Measurements from ENCODE around the gene CAND2.
A peak's percentile ranks its signal among the peaks of the same experiment; 100 is the strongest.

CAND2 gene

DNA sequence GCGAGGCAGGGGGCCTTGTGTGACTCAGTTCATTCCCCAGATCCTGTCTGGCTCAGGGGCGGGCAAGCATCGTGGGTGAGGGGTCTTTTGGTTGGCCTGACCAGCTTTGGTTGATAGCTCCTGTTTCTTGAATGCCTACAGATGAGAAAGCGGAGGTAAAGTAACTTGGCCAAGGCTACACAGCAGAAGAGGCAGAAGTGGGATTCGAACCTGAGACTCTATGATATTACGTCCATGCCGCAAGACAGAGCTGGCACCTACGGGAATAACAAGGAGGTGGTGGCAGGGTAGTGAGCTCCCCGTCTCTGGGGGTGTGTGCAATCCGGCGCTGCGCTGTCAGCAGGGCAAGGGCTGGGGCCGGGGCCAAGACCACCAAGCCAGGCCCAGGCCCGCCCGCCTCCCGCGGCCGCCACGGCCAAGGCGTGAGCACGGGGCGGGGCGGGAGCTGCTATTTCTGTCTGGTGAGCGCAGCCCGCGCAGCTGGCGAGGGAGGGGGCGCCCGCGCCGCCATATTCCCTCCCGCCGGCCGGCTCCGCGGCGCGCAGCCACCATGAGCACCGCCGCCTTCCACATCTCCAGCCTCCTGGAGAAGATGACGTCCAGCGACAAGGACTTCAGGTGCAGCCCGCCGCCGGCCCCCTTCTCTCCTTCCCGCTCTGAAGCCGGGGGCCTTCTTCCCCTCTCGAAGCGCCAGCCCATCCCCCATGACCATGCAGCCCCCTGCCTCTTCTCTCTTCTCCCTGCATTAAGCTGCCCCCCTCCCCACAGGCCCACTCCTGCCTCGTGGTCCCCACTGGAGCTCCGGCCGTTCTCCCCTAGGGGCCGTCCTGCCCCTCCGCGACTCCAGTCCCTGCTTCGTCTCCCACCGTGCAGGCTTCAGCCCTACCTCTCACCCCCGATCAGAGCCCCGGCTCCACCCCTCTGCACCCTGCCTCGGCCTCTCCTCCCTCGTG, at the start of gene CAND2:
Gene CAND2, plus strand, starts transcription at position 510 of the 953 bp plus-strand sequence. Its CDS starts 41 bp downstream, at position 551.
- FAIRE-seq: no peak
- TF ChIP-seq POLR2A (IDR thresholded peaks at IDR 0.05; ENCODE audit: low read depth, low read length): no peak
- peak; percentile 39 for DNase-seq (ENCODE audit: insufficient read length, low spot score)

DNA sequence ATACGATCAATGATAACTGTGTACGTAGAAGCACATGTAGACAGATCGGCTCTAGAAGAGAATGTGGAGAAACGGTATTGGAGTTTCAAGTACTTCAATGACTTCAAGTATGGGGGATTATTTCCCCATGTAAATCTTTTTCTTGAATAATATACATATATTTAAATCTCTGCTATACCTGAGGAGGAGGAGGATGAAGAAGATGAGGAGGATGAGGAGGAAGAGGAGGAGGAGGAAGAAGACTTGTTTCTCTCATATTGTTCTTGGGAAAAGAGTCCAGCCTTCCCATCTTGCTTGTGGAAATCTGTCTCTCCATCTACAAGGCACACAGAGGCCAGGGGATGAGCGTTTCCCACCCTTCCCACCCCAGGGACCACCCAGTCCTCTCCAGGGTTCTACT, 48.0 kb upstream of the CAND2 start:
- DNase-seq (ENCODE audit: insufficient read length, low spot score) (no peak), FAIRE-seq (no peak)
- TF ChIP-seq POLR2A (IDR thresholded peaks at IDR 0.05; ENCODE audit: low read depth, low read length): no peak

DNA sequence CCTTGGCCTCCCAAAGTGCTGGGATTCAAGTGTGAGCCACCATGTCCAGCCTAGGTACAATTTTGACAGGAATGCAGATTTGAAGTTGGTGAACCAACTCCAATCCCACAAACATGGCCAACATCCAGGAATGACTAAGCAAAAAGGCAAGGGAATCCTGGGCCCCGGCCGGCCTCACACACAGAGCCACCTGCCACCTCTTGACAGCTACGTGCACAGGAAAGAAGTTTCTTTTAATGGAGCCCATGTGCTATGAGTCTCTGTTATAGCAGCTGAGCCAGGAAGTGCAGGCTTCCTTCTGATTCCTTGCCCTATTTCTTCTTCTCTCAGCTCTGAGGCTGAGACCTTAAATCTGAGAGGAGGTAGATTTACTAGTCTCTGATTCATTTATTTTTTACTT, 46.3 kb upstream of the CAND2 start:
- TF ChIP-seq POLR2A (IDR thresholded peaks at IDR 0.05; ENCODE audit: low read depth, low read length): no peak
- FAIRE-seq (peak; percentile 65), DNase-seq (ENCODE audit: insufficient read length, low spot score) (peak; percentile 47)

DNA sequence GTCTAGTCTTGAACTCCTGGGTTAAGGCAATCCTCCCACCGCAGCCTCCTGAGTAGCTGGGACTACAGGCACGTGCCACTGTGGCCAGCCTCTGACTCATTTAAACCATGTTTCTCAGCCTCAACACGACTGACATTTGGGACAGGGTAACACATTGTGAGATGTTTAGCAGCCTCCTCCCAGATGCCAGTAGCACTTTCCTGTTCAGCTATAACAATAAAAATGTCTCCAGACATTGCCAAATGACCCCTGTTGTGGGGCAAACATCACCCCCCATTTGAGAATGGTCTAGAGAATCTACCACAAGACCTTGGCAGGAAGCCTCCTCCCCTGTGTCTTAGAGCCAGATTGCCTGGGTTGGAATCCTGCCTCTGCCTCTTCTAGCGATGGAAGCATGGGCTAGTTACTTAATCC, 45.8 kb upstream of the CAND2 start:
- FAIRE-seq: peak; percentile 60
- TF ChIP-seq POLR2A (IDR thresholded peaks at IDR 0.05; ENCODE audit: low read depth, low read length): no peak

DNA sequence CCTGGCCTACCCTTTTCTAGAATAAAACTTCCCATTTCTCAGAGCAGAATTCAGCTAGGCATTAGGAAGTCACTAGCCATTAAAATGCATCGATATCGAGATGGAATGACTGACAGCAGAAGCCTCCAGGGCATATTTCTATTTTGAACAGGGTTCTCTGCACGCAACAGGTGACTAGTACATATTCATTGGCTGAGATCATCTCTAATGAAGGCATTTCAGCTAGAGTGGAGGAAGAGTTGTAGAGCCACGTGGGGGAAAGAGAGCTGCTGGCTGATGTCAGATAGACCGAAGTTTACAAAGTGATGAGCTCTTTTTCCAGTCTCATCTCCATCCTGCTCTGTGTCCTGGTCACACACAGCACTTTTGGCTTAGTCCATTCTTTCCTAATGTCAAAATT, 44.9 kb upstream of the CAND2 start:
- FAIRE-seq: no peak
- TF ChIP-seq POLR2A (IDR thresholded peaks at IDR 0.05; ENCODE audit: low read depth, low read length): no peak
- no peak for DNase-seq (ENCODE audit: insufficient read length, low spot score)

More for the DNA sequence above, 45.8 kb upstream of the CAND2 start:
- DNase-seq (ENCODE audit: insufficient read length, low spot score): no peak

DNA sequence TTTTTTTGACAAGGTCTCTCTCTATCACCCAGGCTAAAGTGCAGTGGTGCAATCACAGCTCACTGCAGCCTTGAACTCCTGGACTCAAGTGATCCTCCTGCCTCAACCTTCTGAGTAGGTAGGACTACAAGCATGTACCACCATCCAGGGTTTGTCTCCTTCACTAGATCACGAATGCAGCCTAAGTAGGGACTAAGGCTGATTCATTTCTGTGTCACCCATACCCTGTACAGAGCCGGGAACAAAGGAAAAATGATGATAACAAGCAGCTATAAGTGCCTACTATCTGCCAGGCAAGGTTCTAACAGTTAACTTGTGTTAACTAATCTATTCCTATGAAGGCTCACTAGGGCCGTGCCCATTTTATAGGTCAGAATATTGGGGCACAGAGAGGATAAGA, 44.4 kb upstream of the CAND2 start:
- FAIRE-seq (no peak), DNase-seq (ENCODE audit: insufficient read length, low spot score) (no peak)
- TF ChIP-seq POLR2A (IDR thresholded peaks at IDR 0.05; ENCODE audit: low read depth, low read length): no peak

DNA sequence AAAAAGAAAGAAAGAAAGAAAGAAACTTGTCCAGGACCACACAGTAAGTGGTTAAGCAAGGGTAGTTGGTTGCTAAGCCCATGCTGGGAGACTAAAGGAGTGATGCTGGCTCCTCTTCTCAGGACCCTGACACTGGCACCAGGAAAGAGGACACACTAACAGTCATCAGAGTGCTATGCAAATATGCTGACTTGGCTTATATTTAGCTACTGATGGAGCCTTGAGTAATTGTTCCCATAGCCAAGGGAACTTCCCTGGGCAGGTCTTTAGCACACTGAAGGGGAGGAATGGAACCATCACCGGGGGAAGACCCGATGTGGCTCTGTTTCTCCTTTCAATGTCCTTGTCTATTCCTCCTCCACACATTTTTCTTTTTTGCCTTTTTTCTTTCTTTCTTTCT, 43.7 kb upstream of the CAND2 start:
- no peak for TF ChIP-seq POLR2A (IDR thresholded peaks at IDR 0.05; ENCODE audit: low read depth, low read length)
- no peak for DNase-seq (ENCODE audit: insufficient read length, low spot score)
- no peak for FAIRE-seq

DNA sequence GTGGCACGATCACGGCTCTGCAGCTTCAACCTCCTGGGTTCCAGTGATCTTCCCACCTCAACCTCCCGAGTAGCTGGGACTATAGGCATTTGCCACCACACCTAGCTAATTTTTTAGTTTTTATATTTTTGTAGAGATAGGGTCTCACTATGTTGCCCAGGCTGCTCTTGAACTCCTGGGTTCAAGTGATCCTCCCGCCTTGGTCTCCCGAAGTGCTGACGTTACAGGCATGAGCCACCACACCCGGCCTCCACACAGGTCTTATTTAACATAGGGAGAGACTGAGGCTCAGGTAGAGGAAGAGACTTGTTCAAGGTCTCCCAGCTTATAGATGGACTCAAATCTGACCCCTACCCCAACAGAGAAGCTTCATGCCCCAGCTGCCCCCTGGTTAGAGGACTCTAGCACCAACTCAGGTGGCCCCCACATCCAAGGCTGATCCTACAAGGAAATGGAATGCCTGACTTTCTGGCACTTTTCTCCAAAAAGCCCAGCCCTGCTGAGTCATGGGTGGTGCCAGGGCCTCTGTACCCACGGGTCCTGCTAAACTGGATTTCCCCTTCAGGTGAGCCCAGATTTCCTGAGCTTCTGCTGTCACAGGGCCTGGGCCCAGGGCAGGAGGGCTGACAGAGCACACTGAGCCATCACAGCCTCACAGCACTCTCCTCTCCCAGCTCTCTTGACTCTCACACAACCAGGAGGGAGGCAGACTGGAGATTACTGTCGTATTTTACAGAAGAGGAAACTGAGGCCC, 43.0 kb upstream of the CAND2 start:
- no peak for TF ChIP-seq POLR2A (IDR thresholded peaks at IDR 0.05; ENCODE audit: low read depth, low read length)
- DNase-seq (ENCODE audit: insufficient read length, low spot score) (no peak), FAIRE-seq (no peak)

DNA sequence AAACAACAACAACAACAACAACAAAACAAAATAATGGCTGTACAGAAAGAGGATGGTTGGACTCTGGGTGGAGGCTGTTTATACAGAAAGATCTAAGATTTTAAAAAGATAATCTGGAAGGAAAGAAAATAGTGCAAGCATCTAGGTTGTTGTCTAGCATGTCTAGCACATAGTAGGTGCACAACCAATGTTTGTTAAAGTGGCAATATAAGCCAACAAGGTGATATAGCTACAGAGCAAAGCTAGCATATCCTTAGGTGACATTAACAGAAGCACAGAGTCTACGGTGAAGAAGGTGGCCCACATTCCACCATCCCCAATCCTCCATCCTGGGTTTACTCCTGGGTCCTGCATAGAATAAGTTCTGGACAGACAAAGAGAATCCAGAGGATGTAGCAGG, 42.2 kb upstream of the CAND2 start:
- no peak for TF ChIP-seq POLR2A (IDR thresholded peaks at IDR 0.05; ENCODE audit: low read depth, low read length)
- FAIRE-seq (no peak), DNase-seq (ENCODE audit: insufficient read length, low spot score) (no peak)

DNA sequence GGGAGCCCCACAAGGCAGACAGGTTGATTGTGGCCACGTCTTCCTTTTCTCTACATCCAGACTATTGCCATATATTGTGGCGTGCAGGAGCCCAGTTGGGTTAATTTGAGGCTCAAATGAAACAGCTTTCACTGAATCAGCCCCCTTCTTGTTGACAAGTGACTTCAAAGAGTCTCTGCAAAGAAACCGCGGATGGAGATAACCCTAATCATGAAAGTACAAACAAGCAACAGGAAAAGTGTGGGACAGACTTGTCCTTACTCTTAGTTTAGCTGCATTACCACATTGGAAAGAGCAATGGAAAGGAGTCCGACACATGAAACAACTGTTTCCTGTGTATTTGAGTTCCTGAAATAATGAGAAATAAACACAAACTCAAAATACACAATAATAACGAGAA, 40.7 kb upstream of the CAND2 start:
- no peak for TF ChIP-seq POLR2A (IDR thresholded peaks at IDR 0.05; ENCODE audit: low read depth, low read length)
- FAIRE-seq (no peak), DNase-seq (ENCODE audit: insufficient read length, low spot score) (no peak)

DNA sequence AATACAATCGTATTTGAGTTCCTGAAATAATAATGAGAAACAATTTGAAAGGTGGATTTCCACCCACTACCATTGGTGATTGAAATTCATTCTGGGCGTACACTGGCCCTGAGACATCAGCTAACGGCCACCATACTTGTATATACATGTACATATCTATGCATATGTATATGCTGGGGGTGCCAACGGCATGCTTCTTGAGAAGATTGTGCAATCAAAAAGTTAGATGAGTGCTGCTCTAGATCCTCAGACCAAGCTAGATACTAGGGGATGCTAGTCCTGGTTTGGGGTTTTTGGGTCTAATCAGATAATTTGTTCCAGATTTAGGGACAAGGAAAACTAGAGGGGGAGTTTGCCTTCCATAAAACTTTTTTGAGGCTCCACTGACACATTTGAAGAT, 40.3 kb upstream of the CAND2 start:
- no peak for TF ChIP-seq POLR2A (IDR thresholded peaks at IDR 0.05; ENCODE audit: low read depth, low read length)
- DNase-seq (ENCODE audit: insufficient read length, low spot score): no peak
- no peak for FAIRE-seq

DNA sequence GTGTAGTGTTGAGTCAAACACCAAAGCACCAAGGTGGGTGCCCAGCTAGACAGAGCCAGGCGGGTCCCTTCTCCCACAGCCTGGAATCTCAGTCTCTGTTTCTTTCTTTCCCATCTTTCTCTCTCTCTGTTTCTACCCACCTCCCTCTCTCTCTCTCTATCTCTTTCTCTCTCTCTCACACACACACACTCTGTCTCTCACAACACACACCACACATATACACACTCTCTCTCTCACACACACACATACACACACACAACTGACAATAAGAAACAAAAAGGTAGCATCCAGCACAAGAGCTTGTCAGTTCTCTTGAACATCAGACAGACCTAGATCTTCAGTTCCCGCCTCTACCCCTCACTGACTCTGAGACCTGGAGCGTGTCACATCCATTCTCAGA, 39.8 kb upstream of the CAND2 start:
- FAIRE-seq (no peak), DNase-seq (ENCODE audit: insufficient read length, low spot score) (no peak)
- TF ChIP-seq POLR2A (IDR thresholded peaks at IDR 0.05; ENCODE audit: low read depth, low read length): no peak

DNA sequence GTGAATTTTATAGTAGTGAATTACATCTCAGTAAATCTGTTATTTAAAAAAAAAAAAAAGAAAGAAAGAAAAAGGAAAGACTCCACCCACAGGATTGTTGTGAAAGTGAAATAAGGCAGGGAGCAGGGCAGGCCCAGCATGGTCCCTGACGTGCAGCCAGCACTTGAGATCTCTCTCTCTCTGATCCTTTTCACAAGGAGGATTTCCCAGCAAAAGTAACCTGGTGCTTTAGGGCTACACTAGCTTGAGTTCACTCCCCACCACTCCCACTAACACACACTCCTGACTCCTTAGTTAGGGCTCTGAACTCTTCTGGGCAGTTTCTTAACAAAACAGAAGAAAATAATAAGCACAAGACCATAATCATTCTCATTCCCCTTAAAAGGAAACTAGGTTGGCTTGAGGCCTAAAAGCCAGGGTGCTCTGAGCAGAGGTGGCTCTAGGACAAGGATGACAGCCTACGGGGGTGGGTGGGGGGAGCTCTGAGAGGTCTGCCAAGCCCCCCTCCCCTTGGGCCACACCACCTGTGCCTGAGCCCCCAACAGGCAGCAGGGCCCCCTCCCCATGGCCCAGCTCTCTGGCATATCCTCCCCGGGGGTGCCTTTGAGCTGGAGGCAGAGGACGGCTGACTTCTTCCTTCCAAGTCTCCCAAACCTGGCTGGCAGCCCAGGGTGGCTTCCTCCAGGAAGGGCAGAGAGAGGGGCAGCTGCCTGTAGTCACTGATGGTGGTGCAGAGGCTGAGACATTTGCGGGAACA, 38.3 kb upstream of the CAND2 start:
- FAIRE-seq (no peak), DNase-seq (ENCODE audit: insufficient read length, low spot score) (no peak)
- TF ChIP-seq POLR2A (IDR thresholded peaks at IDR 0.05; ENCODE audit: low read depth, low read length): no peak

Measured in H54 (cell line).